AG04450 (cell line): ENCODE measurements around the gene ZNF394. TPM values are rescaled to one million over a fixed set of nuclear protein-coding genes. Genes with fewer than 3 reads are reported as not detected.

ENCODE experiments used
- CTCF ChIA-PET: fragments of 300-600, 350-600 bp; formaldehyde crosslinking; extraction: SDS; loops from one replicate; lab custom pipeline; 2022; ENCODE audit warnings: antibody characterized with exemption, inconsistent platforms; lab: Charles Lee
- POLR2A ChIA-PET: fragments of 350-600 bp; formaldehyde crosslinking; extraction: SDS; loops from one replicate; lab custom pipeline; 2021; ENCODE audit warnings: antibody characterized with exemption, inconsistent platforms; lab: Yijun Ruan, JAX
- DNase-seq: peaks from one replicate; pipeline ENCODE4 v3.0.0-alpha.2; 2011; ENCODE audit warnings: low read depth, low spot score
- H3K27ac ChIP-seq: one replicate; pipeline ENCODE4 v1.5.1; 2012; ENCODE audit warnings: low read depth, low read length, control low read depth
- H3K27me3 ChIP-seq: one replicate; pipeline ENCODE4 v1.6.0; 2012; ENCODE audit warnings: low read length; ENCODE audit not compliant: control insufficient read depth, insufficient read depth
- H3K4me3 ChIP-seq: 2 replicates; pipeline ENCODE4 v1.5.1; 2011; ENCODE audit warnings: mild to moderate bottlenecking, low read depth, low read length, control low read depth
- H3K9me3 ChIP-seq: 2 replicates; pipeline ENCODE4 v1.5.1; 2012; ENCODE audit warnings: low read length; ENCODE audit not compliant: control insufficient read depth, insufficient read depth
- polyA plus RNA-seq: library from polyadenylated mRNA; depleted of rRNA; stranded (reverse); fragments of >200 nt; gene quantifications from 2 replicates; pipeline ENCODE4 v1.2.3, GENCODE V29; 2011
- TF ChIP-seq, protein P1 (sequence below): IDR thresholded peaks from 2 replicates; pipeline ENCODE4 v1.5.1; 2011; ENCODE audit warnings: low read depth, low read length, control low read depth, inconsistent platforms

Gene ZNF394
- polyA plus RNA-seq, 1 experiment: 9.4 TPM

DNA sequence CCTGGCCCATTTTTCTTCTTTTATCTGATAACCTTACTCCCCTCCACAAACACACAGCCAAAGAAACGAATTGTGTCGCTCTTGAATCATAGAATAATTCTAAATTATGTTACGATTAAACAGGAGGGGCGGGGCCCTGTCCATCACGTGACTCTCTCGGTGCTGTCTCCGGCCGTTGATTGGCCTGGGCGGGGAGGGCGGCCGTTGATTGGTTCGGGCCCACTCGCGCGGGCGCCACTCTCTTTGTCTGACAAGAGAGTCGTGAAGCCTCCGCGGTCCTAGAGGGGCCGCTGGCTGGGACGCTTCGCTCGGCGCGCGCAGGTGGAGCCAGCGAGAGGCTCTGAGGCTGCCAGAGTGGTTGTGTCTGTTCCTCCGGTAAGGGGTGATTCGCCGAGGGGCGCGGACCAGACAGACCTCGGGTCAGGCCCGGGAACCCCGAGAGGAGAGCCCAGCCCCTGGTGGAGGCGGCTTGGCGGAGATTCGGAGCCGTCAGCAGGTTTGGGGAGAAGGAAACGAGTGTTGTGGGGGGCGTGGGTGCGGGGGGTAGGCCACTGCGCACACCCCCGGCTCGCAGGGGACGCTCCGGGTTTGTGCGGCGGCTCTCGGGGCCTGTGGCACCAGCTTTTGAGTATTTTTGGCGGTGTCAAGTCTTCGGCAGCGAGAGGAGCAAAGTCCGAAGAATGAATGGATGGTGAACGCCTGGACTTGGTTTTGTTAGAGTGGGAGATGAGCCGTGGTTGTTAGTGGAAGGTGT is 27.3 kb downstream of the ZNF394 start, which contains the start of gene ZNF789:
Gene ZNF789, plus strand, starts transcription at position 330 of the 754 bp plus-strand sequence. CDS start 3,567 bp downstream, outside the sequence.
- DNase-seq: peak; percentile 81
- ChIA-PET POLR2A (interaction anchor here (0.6 to 1.7 kb wide), 4 partner anchors 27 to 86 kb away, joined by 3 to 7 read pairs (median 4); partner anchors contain the start of genes BUD31, PDAP1, ZNF394 and ZNF655), CTCF (interaction anchor here (1.0 kb wide), 1 partner anchor 7 kb away, joined by 3 read pairs; no protein-coding TSS in a partner anchor)

DNA sequence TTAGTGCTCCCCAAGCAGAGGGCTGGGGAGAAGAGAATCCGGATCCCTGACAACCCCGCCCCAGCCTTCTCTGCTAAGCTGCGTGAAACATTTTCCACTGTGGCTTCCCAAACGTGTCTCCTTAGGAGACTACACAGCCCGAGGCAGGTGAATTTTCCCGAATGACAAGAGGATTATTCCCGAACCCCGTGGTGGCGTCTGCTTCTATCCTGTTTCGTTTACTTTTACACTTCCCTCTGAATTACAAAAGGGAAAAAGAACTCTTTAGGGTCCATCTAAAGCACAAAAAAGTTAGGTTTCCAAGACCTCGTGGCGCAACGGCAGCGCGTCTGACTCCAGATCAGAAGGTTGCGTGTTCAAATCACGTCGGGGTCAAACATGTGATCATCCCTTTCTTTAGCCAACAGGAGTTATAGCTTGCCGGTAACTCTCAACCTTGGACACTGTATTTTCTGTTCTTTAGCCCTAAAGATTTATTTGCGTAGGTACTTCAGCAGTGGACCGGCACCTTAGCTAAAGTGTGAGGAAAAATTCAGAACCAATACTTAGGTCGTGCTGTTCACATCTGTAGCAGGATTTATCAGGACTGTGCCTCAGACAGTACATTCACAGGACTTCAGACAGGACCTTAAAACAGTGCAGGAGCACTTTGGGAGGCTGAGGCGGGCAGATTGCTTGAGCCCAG is 30.6 kb downstream of the ZNF394 start:
- no peak for DNase-seq
- Histone ChIP-seq H3K27me3 (no peaks in the 10 kb centered on the region), H3K9me3 (peaks cover 7% of the 10 kb centered on the region; the same call in 1 of the 2 replicates), H3K4me3 (no peak overlapping the region), H3K27ac (no peak overlapping the region)
- POLR2A ChIA-PET: no interaction called here
- CTCF ChIA-PET: no interaction called here
- TF ChIP-seq, protein P1, sequence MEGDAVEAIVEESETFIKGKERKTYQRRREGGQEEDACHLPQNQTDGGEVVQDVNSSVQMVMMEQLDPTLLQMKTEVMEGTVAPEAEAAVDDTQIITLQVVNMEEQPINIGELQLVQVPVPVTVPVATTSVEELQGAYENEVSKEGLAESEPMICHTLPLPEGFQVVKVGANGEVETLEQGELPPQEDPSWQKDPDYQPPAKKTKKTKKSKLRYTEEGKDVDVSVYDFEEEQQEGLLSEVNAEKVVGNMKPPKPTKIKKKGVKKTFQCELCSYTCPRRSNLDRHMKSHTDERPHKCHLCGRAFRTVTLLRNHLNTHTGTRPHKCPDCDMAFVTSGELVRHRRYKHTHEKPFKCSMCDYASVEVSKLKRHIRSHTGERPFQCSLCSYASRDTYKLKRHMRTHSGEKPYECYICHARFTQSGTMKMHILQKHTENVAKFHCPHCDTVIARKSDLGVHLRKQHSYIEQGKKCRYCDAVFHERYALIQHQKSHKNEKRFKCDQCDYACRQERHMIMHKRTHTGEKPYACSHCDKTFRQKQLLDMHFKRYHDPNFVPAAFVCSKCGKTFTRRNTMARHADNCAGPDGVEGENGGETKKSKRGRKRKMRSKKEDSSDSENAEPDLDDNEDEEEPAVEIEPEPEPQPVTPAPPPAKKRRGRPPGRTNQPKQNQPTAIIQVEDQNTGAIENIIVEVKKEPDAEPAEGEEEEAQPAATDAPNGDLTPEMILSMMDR: no peak

More for the DNA sequence above, 27.3 kb downstream of the ZNF394 start, which contains the start of gene ZNF789:
- TF ChIP-seq, protein P1: no peak
- Histone ChIP-seq H3K27me3 (no peaks in the 10 kb centered on the region), H3K27ac (peak within 1 kb of the TSS; percentile 83), H3K4me3 (peak within 1 kb of the TSS; percentile 93), H3K9me3 (peaks cover 5% of the 10 kb centered on the region; the same call in 1 of the 2 replicates)

DNA sequence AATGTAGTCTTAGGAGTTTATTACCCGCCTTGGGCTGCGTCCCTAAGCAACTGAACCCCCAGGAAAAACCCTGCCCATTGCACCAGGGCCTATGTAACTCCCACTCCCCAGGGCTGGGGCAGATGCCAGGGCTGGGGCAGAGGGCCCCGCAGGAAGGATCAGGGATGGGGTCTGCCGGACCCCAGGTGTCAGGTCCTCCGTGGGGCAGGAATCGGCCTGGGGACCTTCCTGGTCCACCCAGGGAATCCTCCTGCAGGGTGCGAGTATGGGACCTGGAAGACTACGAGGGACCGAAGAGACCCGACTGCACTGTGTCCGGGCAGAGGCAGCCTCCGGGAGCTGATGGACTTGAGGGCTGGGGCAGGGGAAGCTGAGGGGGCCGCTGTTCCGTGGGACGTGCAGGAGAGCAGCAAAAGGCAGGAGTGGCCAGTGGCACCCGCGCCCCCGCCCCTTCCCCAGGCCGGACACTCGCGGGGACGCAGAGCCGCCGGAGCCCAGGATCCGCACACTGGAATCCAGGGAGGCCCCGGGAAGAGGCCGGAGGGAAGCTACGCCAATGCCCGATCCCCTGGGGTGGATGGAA is 31.7 kb downstream of the ZNF394 start:
- Histone ChIP-seq H3K27me3 (no peaks in the 10 kb centered on the region), H3K27ac (no peak overlapping the region), H3K9me3 (peaks cover 7% of the 10 kb centered on the region; the same call in 1 of the 2 replicates), H3K4me3 (no peak overlapping the region)
- POLR2A ChIA-PET: interaction anchor here (0.6 kb wide), 1 partner anchor 550 kb away, joined by 10 read pairs; no protein-coding TSS in a partner anchor
- CTCF ChIA-PET: no interaction called here
- TF ChIP-seq, protein P1: no peak
- no peak for DNase-seq

DNA sequence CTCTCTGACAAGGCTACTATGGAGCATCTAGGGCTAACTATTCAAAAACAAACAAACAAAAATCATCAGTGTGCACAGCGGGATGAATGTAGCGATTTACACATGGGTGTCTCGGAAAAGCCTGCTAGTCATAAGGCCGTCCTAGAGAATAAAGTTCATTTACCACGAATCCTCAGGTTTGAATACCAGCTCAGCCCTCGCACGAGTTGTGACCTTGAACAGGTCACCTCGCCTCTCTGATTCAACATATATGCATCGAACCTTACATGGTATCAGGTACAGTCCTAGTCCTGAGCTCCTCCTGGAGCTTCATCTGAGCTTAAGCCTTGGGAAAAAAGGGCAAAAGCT is 34.7 kb downstream of the ZNF394 start:
- TF ChIP-seq, protein P1: no peak
- POLR2A ChIA-PET: no interaction called here
- H3K9me3 ChIP-seq: peaks cover 7% of the 10 kb centered on the region; the same call in 1 of the 2 replicates

More for the DNA sequence above, 34.7 kb downstream of the ZNF394 start:
- Histone ChIP-seq H3K27me3 (no peaks in the 10 kb centered on the region), H3K27ac (peak overlapping the region; percentile 73), H3K4me3 (peak overlapping the region; percentile 97)
- CTCF ChIA-PET: interaction anchor here (0.6 to 0.7 kb wide), 3 partner anchors 8 to 528 kb away, joined by 3 to 10 read pairs (median 3); no protein-coding TSS in a partner anchor
- DNase-seq: no peak
